HG03439 (cell line): ENCODE measurements around the gene RALGAPA1.
"Not testable (repeated sequence)": the region's sequence is repeated elsewhere in the genome, so short reads cannot be mapped to it uniquely, and the experiment has no call there.

ENCODE experiments used
- ATAC-seq: cut with Tn5 transposase; IDR thresholded peaks from one replicate; pipeline ENCODE4 v1.9.1; 2021; ENCODE audit warnings: mild to moderate bottlenecking, moderate library complexity; ENCODE audit not compliant: unreplicated experiment

RALGAPA1 gene

DNA sequence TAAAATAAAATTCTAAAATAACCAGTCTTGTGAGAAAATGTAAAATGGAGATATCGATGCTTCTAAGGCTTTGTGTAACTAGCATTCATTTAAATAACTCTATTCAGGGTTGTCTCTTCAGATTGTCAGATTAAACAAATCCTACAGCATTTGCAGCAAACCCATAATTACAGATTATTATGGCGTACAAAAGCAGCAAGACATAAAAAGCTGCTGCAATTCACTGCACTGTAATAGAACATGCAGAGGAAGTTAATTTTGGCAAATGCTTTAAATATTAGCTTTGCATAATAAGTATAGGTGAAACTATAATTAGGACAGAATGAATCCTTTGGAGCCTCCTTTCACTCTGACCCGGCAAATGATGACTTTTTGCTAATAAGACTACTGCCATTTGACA lies 176.8 kb downstream of the RALGAPA1 start:
- ATAC-seq, result no peak

DNA sequence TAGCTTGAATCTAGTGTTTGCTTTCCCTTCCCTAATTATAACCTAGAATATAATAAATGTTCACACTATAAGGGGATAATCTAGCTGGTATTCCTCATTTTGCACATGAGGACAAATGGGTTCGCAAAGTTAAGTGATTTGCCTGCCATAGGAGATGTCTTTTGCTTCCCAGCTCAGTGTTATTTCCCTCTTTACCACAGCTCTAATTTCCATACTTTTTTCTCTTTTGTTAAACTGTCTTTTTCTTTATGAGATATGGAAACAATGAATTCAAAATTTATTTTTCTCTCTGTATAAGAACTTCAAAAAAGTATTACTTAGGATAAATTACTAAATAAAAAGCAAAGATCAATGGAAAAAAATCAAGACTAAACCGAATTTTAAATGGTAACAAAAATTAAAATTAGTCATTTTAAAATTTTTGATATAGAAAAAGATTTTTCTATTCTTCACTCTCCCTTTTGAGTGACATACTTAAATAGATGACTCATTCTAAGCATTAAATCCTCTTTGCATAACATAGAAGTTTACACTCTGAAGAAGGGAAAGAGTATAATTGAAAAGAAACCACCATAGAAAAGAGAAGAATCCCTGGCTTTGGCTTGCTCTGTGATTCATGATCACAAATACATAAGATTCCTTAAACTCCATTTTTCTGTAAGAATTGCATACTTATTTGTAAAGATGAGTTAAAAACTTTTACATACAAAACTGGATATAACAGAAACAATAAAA lies 177.9 kb downstream of the RALGAPA1 start:
- no peak for ATAC-seq

DNA sequence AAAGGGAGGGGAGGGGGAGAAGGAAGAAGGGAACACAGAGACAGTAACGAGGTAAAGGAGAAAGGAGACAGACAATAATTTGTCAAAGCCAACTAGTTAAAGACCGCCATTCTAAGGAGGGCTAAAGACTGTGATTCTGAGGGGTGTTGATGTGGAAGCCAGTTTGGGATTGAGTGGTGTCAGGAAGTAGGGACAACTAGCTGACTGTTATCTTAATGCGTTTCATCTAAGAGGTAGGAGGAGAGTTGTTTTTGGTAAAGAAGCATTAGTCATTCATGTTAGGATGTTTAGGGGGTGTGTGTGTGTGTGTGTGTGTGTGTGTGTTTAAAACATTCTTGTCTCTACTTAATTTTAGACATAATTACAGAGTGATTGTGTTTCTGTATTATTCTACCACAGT lies 180.1 kb downstream of the RALGAPA1 start:
- no peak for ATAC-seq

DNA sequence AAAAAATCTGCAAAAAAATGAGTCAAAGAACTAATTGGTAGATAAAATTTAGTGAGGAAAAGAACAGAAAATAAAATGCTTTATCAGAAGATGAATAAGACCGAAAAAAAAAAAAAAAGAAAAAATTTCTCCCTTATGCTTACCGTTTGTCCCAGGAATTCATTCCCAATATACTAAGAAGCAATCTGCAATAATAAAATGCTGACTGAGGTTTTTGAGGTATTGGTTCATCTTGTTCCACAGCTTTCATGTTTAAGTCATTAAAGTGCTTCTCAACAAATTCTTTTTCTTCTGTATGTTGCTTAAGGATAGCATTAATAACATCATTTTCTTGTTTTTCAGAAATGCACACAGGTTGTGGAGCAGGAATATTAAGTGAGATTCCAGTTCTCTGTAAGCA lies 182.1 kb downstream of the RALGAPA1 start:
- not testable (repeated sequence) for ATAC-seq

DNA sequence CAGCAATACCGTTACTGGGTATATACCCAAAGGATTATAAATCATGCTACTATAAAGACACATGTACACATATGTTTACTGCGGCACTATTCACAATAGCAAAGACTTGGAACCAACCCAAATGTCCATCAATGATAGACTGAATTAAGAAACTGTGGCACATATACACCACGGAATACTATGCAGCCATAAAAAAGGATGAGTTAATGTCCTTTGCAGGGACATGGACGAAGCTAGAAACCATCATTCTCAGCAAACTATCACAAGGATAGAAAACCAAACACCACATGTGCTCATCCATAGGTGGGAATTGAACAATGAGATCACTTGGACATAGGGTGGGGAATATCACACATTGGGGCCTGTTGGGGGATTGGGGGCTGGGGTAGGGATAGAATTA lies 187.1 kb downstream of the RALGAPA1 start:
- ATAC-seq, result not testable (repeated sequence)

DNA sequence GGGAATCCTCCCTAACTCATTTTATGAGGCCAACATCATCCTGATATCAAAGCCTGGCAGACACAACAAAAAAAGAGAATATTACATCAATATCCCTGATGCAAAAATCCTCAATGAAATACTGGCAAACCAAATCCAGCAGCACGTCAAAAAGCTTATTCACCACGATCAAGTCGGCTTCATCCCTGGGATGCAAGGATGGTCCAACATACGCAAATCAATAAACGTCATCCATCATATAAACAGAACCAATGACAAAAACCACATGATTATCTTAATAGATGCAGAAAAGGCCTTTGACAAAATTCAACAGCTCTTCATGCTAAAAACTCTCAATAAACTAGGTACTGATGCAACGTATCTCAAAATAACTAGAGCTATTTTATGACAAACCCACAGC lies 189.1 kb downstream of the RALGAPA1 start:
- ATAC-seq, result not testable (repeated sequence)

DNA sequence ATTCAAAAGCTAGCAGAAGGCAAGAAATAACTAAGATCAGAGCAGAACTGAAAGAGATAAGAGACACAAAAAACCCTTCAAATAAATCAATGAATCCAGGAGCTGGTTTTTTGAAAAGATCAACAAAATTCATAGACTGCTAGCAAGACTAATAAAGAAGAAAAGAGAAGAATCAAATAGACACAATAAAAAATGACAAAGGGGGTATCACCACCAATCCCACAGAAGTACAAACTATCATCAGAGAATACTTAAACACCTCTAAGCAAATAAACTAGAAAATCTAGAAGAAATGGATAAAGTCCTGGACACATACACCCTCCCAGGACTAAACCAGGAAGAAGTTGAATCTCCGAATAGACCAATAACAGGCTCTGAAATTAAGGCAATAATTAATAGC lies 189.6 kb downstream of the RALGAPA1 start:
- not testable (repeated sequence) for ATAC-seq

DNA sequence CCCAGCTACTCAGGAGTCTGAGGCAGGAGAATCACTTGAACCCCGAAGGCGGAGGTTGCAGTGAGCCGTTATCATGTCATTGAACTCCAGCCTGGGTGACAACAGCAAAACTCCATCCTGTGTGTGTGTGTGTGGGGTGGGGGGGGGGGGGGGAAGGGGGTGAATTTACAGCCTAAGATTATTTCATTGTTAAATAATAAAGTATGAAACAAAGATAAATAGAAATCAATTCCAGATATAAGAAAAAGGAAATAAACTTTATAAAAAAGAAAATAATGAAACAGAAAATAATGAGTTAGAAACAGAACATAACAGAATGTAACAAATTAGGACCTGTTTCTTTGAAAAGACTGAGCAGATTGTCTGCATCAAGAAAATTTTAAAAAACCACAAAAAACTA lies 191.6 kb downstream of the RALGAPA1 start:
- no peak for ATAC-seq

DNA sequence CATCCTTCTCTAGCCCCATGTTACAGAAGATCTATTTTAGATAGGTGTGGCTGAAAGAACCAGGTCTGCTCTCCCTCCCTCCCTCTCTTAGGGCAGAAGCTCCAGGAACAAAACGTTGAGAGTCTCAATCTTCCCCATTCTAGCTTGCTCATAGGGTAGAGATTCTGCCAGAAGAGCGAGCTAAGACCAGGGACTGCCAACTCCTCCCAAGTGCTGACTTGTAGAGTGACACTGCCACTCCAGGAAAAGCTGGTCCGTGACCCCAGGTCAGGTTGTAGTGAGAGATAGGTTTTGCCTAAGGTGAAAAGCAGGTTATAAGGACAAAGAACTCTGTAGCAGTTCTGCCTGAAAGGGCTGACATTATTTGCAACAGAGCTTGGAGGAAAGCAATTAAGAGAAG lies 201.7 kb downstream of the RALGAPA1 start:
- no peak for ATAC-seq

DNA sequence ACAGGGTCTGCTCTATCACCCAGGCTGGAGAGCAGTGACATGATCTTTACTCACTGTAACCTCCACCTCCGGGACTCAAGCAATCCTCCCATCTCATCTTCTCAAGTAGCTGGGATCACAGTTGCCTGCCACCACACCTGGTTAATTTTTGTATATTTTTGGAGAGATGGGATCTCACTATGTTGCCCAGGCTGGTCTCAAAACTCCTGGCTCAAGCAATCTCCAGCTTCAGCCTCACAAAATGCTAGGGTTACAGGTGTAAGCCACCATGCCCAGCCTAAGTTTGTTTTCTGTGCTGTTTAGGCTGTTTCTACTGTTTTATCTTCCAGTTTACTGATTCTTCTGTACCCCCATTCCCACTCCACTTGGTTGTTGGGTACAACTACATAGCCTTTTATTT lies 208.8 kb downstream of the RALGAPA1 start:
- ATAC-seq, result no peak

DNA sequence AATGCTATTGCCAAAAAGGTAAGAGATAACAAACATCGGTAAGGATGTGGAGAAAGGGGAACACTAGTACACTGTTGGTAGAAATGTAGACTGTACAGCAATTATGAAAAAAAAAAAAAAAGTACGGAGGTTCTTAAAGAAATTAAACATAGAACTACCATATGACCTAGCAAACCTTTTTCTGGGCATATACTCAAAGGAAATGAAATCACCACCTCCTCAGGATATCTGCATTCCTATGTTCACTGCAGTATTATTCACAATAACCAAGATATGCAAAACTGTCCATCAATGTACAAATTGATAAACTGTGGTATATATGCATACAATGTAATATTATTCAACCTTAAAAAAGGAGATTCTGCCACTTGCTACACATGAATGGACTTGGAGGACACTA lies 214.5 kb downstream of the RALGAPA1 start:
- ATAC-seq, result no peak

DNA sequence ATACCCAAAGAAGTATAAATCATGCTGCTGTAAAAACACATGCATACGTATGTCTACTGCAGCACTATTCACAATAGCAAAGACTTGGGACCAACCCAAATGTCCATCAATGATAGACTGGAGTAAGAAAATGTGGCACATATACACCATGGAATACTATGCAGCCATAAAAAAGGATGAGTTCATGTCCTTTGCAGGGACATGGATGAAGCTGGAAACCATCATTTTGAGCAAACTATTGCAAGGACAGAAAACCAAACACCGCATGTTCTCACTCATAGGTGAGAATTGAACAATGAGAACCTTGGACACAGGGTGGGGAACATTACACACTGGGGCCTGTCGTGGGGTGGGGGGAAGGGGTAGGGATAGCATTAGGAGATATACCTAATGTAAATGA lies 221.7 kb downstream of the RALGAPA1 start:
- not testable (repeated sequence) for ATAC-seq

DNA sequence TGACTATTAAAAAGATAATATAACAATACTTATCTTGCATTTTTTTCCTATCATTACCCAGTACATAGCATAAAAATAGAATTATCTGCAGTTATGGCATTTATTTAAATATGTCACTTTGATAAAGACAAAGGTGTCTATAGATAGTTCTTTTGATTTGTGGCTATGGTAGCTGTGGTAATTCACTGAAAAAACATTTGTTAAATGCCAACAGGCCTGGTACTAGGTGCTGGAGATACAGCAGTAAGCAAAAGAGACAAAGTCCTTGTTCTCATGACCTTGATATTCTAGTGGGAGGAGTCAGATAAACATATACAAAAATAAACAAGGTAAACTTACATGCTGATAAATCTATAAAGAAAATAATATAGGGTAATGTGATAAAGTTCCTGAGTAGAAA lies 230.5 kb downstream of the RALGAPA1 start:
- no peak for ATAC-seq

DNA sequence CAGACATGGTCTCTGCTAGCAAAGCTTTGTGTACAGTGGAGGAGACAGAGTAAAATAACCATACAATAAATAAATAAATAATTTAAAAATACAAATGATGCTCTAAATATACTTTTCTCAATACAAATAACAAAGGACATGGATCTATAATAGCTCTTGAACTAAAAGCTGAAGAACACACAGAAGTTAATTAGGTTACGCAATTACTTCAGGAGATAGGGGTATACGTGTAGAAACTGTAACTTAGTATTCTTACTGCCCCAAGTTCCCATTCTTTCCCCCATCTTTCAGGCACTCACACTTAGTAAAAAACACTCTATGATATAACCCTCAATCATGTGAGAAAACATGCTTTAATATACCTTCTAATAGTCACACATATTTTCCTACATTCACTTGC lies 231.0 kb downstream of the RALGAPA1 start:
- ATAC-seq, result no peak

DNA sequence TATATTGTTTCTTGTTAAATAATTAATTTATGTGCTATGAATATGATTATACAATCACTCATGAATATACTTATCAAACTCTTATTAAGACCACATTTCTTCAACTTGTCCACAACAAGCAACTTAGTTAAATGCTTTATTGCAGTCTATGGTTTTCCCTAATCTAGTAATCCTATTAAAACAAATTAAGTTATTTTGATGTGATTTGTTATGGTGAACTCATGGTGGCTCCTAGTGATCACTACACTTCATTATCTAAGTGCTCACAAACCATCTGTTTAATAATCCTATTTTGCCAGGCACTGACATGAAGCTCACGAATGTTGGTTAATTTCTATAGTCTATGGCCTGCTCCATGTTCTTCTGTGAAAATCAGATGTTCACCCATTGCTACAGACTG lies 232.2 kb downstream of the RALGAPA1 start:
- ATAC-seq, result no peak

DNA sequence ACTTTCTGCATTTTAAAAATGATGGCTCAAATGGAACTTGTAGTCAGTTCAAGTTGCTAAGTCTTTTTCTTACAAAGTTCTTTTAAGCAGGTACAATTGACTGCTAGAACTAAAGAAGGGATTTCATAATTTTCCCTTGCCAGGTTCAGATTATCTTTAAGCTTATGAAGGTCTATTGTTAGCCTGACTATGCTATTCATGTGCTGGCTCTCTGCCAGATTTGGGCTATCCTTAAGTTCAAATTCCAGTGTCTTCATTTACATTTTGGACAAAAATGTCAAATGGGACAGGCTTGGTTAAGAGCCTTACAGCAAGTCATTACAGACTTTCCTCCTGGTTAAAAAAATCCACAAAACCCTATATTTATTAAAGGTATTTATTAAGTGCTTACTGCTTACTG lies 232.8 kb downstream of the RALGAPA1 start:
- ATAC-seq, result no peak

DNA sequence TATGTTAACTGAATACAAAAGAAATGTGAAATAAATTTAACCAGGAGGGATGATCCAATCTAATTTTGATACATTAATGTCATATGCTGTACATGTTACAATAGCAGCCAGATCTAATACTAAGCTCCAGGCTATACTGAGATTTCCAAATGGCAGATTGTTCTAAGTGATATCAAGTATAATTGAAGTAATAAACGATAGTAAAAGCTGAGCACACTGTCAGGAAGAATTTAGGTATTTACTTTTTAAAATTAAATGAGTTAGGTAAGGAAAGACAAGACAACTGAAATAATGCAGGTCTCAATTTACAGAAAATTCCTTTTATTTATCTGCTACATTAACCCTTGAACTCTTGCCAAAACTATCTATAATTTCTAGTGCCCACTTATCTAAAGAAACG lies 235.2 kb downstream of the RALGAPA1 start:
- no peak for ATAC-seq

DNA sequence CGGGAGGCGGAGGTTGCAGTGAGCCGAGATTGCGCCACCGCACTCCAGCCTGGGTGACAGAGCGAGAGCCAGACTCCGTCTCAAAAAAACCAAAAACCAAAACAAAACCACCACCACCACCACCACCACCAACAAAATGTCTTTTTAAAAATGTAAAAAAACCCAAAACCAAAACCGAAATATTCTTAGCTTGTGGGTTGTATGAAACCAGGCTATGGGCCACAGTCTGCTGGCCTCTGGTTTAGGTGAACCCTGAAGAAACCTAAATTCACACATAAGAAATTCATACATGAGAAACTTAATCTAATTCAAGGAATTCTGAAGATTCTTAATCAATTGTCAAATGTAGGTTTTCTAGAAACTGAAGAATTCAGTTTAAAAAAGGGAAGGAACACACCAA lies 237.5 kb downstream of the RALGAPA1 start:
- no peak for ATAC-seq

DNA sequence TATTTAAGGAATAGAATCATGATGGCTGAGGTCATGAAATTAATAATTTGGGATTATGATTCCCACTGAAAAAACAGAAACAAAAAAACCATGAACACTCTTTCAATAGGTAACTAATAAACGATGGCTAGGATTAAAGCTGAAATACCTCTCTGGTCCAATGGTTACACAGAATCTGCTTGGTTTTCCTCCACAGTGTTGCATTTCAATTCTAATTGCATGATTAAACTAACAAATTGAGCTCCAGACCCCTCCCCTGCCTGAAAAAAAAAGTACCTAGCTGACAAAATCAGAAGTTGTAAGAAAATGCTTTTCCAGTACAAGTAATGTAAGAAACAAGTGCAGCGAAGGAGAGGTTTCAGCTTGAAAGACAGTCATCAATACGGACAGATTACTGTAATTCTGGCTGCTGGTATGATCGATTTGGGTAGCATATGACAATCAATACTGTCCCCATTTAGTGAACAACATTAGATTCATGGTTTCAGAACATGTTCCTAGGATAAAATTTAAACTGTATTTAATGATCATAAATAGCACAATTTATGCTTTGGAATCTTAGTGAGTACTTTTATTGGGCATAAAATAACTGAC lies 243.1 kb downstream of the RALGAPA1 start:
- ATAC-seq, result no peak

DNA sequence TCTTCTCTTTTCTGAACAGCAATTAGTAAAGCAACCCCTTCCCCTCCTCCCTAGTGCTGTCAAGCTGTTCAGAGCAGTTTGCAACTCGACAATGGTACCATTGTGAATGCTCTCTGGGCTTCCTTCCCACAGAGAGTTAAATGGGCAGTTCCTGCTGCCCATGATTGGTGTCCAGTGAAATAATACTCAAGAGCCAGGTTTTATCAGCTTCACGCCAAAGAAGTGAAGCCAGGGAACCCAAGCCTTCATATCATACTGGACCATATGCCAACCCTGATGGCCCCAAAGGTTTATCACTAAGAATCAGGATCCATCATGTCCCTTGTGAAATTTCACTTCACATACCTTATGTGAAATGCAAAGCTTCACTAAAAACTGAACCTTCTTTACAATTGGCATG lies 250.4 kb downstream of the RALGAPA1 start:
- ATAC-seq, result no peak

DNA sequence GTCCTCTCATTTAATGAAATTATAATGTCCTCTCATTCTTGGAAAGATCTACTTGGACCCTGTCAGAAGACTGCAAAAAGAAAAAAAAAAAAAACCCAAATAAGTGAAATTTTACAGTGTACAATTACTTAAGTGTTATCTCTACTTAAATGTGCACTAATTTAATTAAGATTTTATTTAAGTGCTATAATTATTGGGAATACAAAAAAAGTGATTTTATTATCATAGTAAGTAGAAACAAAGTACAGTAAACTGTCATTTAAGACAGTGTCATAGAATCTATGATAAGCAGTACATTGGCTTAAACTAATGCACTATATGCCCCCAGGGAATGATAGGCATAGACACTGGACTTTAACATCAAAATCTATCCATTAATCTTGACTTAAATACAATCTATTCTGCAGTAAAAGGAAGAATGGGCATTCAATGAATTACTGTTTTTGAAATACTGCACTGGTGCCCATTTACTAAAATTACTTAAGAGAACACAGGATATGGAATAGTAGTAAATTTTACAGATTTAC lies 251.8 kb downstream of the RALGAPA1 start:
- no peak for ATAC-seq

DNA sequence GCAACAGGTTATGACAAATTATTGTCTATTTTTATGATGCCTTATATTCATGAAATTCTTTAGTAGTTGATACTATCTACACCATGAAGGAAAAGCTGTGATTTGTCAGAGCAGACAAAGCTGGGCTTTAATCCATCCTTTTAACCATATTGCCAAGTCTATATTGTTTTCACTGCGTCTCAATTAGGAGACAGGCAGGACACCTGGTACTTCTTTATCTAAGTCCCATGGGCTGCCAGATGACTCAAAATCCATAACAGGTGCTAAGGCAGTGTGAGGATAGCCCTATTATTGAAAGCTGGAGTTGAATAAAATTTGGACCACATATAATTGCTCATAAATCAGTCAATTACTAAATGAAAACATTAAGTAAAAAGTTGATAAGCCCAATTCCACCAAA lies 252.5 kb downstream of the RALGAPA1 start:
- ATAC-seq, result no peak

DNA sequence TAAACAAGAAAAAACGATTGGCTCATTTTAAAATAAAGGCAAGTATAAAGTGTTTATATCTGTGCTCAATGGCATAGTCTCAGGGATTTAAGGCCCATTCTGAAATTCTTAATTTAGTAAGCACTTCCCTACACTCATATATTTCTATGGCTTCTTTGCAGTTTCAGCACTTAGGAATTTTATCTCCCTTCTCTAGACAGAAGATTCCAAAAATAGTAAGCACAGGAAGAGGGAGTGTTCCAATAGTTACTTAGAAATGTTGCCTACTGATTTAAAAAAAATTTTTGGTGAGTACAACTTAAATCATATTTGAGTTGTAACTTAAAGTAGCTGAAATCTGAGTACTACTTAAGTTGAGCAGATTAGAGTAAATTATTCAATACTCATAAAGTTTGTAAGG lies 255.3 kb downstream of the RALGAPA1 start:
- ATAC-seq, result no peak
